LNCAP (cell line): ENCODE data around the gene TMEM213.

ENCODE experiments used
- CTCF ChIP-seq: fragments of 450-650 bp; IDR thresholded peaks from 2 replicates; pipeline ENCODE4 v1.5.1; 2017; ENCODE audit warnings: mild to moderate bottlenecking

TMEM213 gene

GRCh38 chr7:138819625-138820024, 21.8 kb downstream of the TMEM213 start:
- TF ChIP-seq CTCF, result no peak

GRCh38 chr7:138821912-138822311, 24.1 kb downstream of the TMEM213 start:
- TF ChIP-seq CTCF, result no peak

GRCh38 chr7:138822867-138823535, 25.2 kb downstream of the TMEM213 start:
- TF ChIP-seq CTCF, result no peak

- TF ChIP-seq CTCF, result no peak
Observed at GRCh38 chr7:138825049-138825721, 27.4 kb downstream of the TMEM213 start.

- TF ChIP-seq CTCF, result no peak
Observed at GRCh38 chr7:138828302-138828701, 30.5 kb downstream of the TMEM213 start.

GRCh38 chr7:138829335-138829734, 31.5 kb downstream of the TMEM213 start:
- no peak for TF ChIP-seq CTCF

GRCh38 chr7:138832966-138833365, 35.2 kb downstream of the TMEM213 start:
- no peak for TF ChIP-seq CTCF
